ENCODE data around the gene SPATA3. TPM values are rescaled to one million over a fixed set of nuclear protein-coding genes. Genes with fewer than 3 reads are reported as not detected.

SPATA3 gene
- total and polyA plus RNA-seq, 2 experiments from 2014 or later, result not detected

DNA sequence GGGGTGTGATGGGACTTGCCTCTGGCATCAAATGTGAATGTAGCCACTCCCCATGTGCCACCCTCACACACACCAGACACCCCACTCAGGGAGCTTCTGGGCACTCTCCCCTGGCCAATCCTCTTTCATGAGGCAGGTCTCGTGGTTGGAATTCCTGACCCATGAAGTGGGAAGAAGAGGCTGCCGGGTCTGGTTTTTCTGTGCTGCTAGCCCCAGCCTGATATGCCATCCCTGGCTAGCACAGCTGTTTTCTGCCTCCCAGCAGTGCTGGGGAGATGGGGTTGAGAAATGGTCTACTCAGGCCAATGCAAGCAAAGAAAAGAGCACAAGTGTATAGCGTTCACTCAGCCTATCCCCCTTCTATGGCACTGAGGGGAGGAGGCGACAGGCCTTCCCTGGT is 40.2 kb downstream of the SPATA3 start:
- no peak for TF ChIP-seq JUNB (IDR thresholded peaks at IDR 0.05; ENCODE audit: unreplicated experiment)

GRCh38 chr2:231036578-231037106 is 40.7 kb downstream of the SPATA3 start:
- H3K27me3 ChIP-seq (ENCODE audit: insufficient read depth), result peaks cover 63% of the 10 kb centered on the region
- DNase-seq (ENCODE audit: low spot score) (no peak), ATAC-seq (no peak)
- no peaks in the 10 kb centered on the region for H4K20me1 ChIP-seq (replicated peaks; ENCODE audit: insufficient read depth)
- peaks cover 32% of the 10 kb centered on the region for H3K27me3 Mint-ChIP-seq (ENCODE audit: insufficient read depth, low read depth, poor library complexity)
- H3K4me1 ChIP-seq (ENCODE audit: insufficient read depth), result no peaks in the 10 kb centered on the region
- no peaks in the 10 kb centered on the region for H3K9me2 ChIP-seq (ENCODE audit: insufficient read depth)
- no peaks in the 10 kb centered on the region for H3K9me3 Mint-ChIP-seq
- H3K4me3 Mint-ChIP-seq, result peak overlapping the region; percentile 63
- no peaks in the 10 kb centered on the region; the same call in 2 of the 3 replicates for H3K36me3 Mint-ChIP-seq (ENCODE audit: low read depth)
- H3F3A ChIP-seq (replicated peaks; ENCODE audit: low read depth), result 0 out of 2 replicates have a peak, but pooled peaks cover 3% of the 10 kb centered on the region
- no peak overlapping the region for H3K4me3 ChIP-seq
- H3K27ac Mint-ChIP-seq, result no peak overlapping the region
- no peaks in the 10 kb centered on the region for H3K36me3 ChIP-seq (ENCODE audit: insufficient read depth)
- H3K79me2 ChIP-seq (replicated peaks; ENCODE audit: insufficient read depth), result no peaks in the 10 kb centered on the region
- H3K27ac ChIP-seq (ENCODE audit: low read depth), result no peak overlapping the region
- H3K4me1 Mint-ChIP-seq, result peaks cover 6% of the 10 kb centered on the region
- 0 out of 2 replicates have a peak overlapping the region, but pooled peaks have one; percentile 78 for H3K4me2 ChIP-seq
- H2AFZ ChIP-seq, result no peak overlapping the region; the same call in 1 of the 2 replicates
- TF ChIP-seq EZH2 (IDR thresholded peaks at IDR 0.05; ENCODE audit: low read depth, unreplicated experiment) (no peak), POLR2AphosphoS5 (IDR thresholded peaks at IDR 0.05; ENCODE audit: low read depth) (no peak), ZNF114 (CRISPR knock-in tag; IDR thresholded peaks at IDR 0.05) (no peak), STAT1 (IDR thresholded peaks at IDR 0.05; ENCODE audit: unreplicated experiment) (no peak), CTCF (conservative IDR thresholded peaks at IDR 0.05; ENCODE audit: low read depth in 2 of 2) (no peak), JUNB (IDR thresholded peaks at IDR 0.05; ENCODE audit: unreplicated experiment) (no peak), ZNF462 (CRISPR knock-in tag; IDR thresholded peaks at IDR 0.05) (no peak), ZNF331 (CRISPR knock-in tag; IDR thresholded peaks at IDR 0.05; ENCODE audit: low read depth) (no peak)
- TF ChIP-seq, protein P1, sequence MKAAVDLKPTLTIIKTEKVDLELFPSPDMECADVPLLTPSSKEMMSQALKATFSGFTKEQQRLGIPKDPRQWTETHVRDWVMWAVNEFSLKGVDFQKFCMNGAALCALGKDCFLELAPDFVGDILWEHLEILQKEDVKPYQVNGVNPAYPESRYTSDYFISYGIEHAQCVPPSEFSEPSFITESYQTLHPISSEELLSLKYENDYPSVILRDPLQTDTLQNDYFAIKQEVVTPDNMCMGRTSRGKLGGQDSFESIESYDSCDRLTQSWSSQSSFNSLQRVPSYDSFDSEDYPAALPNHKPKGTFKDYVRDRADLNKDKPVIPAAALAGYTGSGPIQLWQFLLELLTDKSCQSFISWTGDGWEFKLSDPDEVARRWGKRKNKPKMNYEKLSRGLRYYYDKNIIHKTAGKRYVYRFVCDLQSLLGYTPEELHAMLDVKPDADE (IDR thresholded peaks at IDR 0.05), result no peak

More for the DNA sequence above, 40.2 kb downstream of the SPATA3 start:
- no peaks in the 10 kb centered on the region for H4K20me1 ChIP-seq (replicated peaks; ENCODE audit: insufficient read depth)
- H3K9me2 ChIP-seq (ENCODE audit: insufficient read depth), result no peaks in the 10 kb centered on the region
- H3K79me2 ChIP-seq (replicated peaks; ENCODE audit: insufficient read depth), result no peaks in the 10 kb centered on the region
- Mint-ChIP-seq H3K9me3 (no peaks in the 10 kb centered on the region), H3K4me3 (no peak overlapping the region), H3K4me1 (peaks cover 6% of the 10 kb centered on the region), H3K36me3 (ENCODE audit: low read depth) (no peaks in the 10 kb centered on the region; the same call in 2 of the 3 replicates), H3K27ac (no peak overlapping the region), H3K27me3 (ENCODE audit: insufficient read depth, low read depth, poor library complexity) (peaks cover 32% of the 10 kb centered on the region)
- DNase-seq (ENCODE audit: low spot score) (no peak), ATAC-seq (no peak)
- no peaks in the 10 kb centered on the region for H3K4me1 ChIP-seq (ENCODE audit: insufficient read depth)
- no peak overlapping the region for H2AFZ ChIP-seq
- no peak overlapping the region for H3K4me2 ChIP-seq
- H3K27me3 ChIP-seq (ENCODE audit: insufficient read depth), result peaks cover 63% of the 10 kb centered on the region
- no peak overlapping the region for H3K27ac ChIP-seq (ENCODE audit: low read depth)
- H3F3A ChIP-seq (replicated peaks; ENCODE audit: low read depth), result 0 out of 2 replicates have a peak, but pooled peaks cover 3% of the 10 kb centered on the region
- no peaks in the 10 kb centered on the region for H3K36me3 ChIP-seq (ENCODE audit: insufficient read depth)
- H3K4me3 ChIP-seq, result no peak overlapping the region
